ENCODE results near the gene ATRIP.

DNA sequence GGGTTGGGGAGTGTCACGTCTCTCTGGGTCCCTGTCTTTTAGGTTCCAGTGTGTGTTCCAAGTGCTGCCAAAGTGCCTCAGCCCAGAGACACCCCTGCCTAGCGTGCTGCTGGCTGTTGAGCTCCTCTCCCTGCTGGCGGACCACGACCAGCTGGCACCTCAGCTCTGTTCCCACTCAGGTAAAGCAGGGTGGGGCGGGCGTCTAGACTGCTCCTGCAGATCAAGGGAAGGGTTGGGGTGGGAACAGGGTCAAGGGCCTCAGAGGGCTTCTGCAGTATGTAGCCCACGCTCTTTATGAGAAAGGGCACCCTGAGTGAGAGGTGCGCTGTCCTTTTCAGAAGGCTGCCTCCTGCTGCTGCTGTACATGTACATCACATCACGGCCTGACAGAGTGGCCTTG, 17.2 kb downstream of the ATRIP start:
- TF ChIP-seq, protein P1, sequence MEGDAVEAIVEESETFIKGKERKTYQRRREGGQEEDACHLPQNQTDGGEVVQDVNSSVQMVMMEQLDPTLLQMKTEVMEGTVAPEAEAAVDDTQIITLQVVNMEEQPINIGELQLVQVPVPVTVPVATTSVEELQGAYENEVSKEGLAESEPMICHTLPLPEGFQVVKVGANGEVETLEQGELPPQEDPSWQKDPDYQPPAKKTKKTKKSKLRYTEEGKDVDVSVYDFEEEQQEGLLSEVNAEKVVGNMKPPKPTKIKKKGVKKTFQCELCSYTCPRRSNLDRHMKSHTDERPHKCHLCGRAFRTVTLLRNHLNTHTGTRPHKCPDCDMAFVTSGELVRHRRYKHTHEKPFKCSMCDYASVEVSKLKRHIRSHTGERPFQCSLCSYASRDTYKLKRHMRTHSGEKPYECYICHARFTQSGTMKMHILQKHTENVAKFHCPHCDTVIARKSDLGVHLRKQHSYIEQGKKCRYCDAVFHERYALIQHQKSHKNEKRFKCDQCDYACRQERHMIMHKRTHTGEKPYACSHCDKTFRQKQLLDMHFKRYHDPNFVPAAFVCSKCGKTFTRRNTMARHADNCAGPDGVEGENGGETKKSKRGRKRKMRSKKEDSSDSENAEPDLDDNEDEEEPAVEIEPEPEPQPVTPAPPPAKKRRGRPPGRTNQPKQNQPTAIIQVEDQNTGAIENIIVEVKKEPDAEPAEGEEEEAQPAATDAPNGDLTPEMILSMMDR (IDR thresholded peaks at IDR 0.05): no peak
- TF ChIP-seq POLR2A (IDR thresholded peaks at IDR 0.05): no peak
